ENCODE data around the gene ANKRD35.

ANKRD35 gene

DNA sequence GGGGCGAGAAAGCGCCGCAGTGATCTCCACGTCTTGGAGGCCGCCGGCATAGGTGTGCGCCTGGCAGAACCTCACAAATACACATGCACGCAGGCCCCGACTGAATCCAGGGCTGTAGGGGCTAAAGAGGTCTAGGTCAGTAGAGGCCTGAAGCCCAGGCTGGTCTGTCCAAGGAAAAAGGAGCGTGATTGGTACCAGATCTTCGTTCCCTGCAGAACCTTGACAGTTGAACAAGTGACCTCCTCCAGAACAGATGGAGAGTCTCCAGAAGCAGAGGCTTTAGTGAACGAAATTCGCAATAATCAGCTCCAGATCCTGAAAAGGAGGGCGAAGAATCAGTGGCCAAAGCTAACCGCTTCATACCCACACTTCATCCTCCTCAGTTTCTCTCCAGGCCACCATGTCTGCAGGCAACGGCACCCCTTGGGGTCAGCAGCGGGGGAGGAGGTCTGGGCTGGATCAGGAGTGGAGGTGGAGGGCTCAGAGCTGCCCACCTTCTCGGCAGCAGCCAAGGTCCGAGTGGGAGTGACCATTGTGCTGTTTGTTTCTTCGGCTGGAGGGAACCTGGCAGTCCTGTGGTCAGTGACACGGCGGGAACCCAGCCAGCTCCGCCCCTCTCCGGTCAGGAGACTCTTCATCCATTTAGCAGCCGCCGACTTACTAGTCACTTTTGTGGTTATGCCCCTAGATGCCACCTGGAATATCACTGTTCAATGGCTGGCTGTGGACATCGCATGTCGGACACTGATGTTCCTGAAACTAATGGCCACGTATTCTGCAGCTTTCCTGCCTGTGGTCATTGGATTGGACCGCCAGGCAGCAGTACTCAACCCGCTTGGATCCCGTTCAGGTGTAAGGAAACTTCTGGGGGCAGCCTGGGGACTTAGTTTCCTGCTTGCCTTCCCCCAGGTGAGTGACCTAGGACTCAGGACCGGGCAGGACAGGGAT, 33.6 kb upstream of the ANKRD35 start:
- peak overlapping the region; percentile 80 for H3K4me3 ChIP-seq (ENCODE audit: low read depth, low read length)
- no peak for TF ChIP-seq CTCF (IDR thresholded peaks at IDR 0.05; ENCODE audit: insufficient read depth, low read depth, low read length, missing control alignments)
- peak; percentile 47 for DNase-seq (ENCODE audit: low read depth)

- peak within 1 kb of the TSS; percentile 80 for H3K4me3 ChIP-seq (ENCODE audit: low read depth, low read length)
- DNase-seq (ENCODE audit: low read depth), result peak; percentile 94
- TF ChIP-seq CTCF (IDR thresholded peaks at IDR 0.05; ENCODE audit: insufficient read depth, low read depth, low read length, missing control alignments), result no peak
Measured at GRCh38 chr1:145918144-145918991, 32.7 kb upstream of the ANKRD35 start, which contains the start of gene PEX11B. PEX11B (minus strand) TSS chr1:145918717; CDS start chr1:145918688, 29 bp downstream.

DNA sequence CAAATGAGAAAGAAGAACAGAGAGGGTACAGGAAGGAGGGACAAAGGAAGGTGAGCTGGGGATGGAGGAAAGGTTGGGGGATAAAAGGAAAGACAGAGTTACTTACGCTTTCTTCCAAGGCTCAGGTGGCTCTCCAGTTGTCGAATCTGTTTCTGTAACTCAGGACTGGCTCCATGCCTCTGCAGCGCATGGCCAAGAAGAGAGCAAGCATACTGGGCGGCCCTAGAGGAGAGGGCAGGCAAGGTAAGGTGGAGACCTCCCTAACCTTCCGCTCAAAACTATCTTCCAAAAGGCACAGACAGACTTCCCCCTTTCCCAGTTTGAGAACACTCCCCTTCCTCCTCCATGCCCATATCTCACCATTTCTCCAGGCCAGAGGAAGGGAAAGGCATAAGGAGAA, 31.9 kb upstream of the ANKRD35 start:
- no peak for DNase-seq (ENCODE audit: low read depth)
- peak overlapping the region; percentile 80 for H3K4me3 ChIP-seq (ENCODE audit: low read depth, low read length)
- no peak for TF ChIP-seq CTCF (IDR thresholded peaks at IDR 0.05; ENCODE audit: insufficient read depth, low read depth, low read length, missing control alignments)

GRCh38 chr1:145916745-145917144, 31.1 kb upstream of the ANKRD35 start:
- TF ChIP-seq CTCF (IDR thresholded peaks at IDR 0.05; ENCODE audit: insufficient read depth, low read depth, low read length, missing control alignments), result no peak
- no peak overlapping the region for H3K4me3 ChIP-seq (ENCODE audit: low read depth, low read length)
- DNase-seq (ENCODE audit: low read depth), result no peak

- no peak for TF ChIP-seq CTCF (IDR thresholded peaks at IDR 0.05; ENCODE audit: insufficient read depth, low read depth, low read length, missing control alignments)
- no peak overlapping the region for H3K4me3 ChIP-seq (ENCODE audit: low read depth, low read length)
- no peak for DNase-seq (ENCODE audit: low read depth)
Measured at GRCh38 chr1:145912128-145912641, 26.5 kb upstream of the ANKRD35 start.

DNA sequence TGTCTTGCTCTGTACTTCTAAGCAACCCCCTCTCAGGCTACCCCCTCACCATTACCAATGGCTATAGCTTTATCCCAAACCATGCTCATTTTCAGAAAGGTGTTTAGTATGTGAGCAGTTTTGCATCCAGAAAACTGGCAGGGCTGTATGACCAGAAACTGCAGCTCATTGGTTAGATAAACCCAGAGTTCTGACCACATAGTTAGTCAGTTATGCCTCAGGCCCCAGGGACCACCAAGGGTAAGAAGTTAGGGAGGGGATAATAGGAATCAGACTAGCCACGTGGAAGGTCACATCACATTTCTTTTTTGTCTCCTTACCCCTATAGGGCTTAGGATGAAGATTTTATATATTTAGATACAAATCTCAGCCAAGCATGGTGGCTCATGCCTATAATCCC, 23.0 kb upstream of the ANKRD35 start:
- no peak for DNase-seq (ENCODE audit: low read depth)
- TF ChIP-seq CTCF (IDR thresholded peaks at IDR 0.05; ENCODE audit: insufficient read depth, low read depth, low read length, missing control alignments), result no peak
- no peak overlapping the region for H3K4me3 ChIP-seq (ENCODE audit: low read depth, low read length)
